ENCODE measurements around the gene COL18A1.

The COL18A1 gene

GRCh38 chr21:45457161-45457831 lies 52.3 kb downstream of the COL18A1 start:
- DNase-seq, result no peak

- no peak for DNase-seq
These were observed 52.8 kb downstream of the COL18A1 start for GRCh38 chr21:45457832-45458172.

- no peak for DNase-seq
These were observed 53.6 kb downstream of the COL18A1 start for GRCh38 chr21:45458281-45459170.

GRCh38 chr21:45459171-45460010 lies 54.4 kb downstream of the COL18A1 start:
- no peak for DNase-seq

GRCh38 chr21:45460011-45460565 lies 55.1 kb downstream of the COL18A1 start:
- no peak for DNase-seq

GRCh38 chr21:45460611-45461368 lies 55.8 kb downstream of the COL18A1 start:
- no peak for DNase-seq

- no peak for DNase-seq
These were observed 56.4 kb downstream of the COL18A1 start for GRCh38 chr21:45461369-45461750.

GRCh38 chr21:45461806-45462341 lies 56.9 kb downstream of the COL18A1 start:
- no peak for DNase-seq

- no peak for DNase-seq
These were observed 58.9 kb downstream of the COL18A1 start for GRCh38 chr21:45463871-45464270.

- no peak for DNase-seq
These were observed 59.3 kb downstream of the COL18A1 start for GRCh38 chr21:45464309-45464708.

- DNase-seq, result no peak
These were observed 60.1 kb downstream of the COL18A1 start for GRCh38 chr21:45465105-45465504.

GRCh38 chr21:45465611-45466329 lies 60.8 kb downstream of the COL18A1 start:
- no peak for DNase-seq

GRCh38 chr21:45466330-45467220 lies 61.6 kb downstream of the COL18A1 start:
- no peak for DNase-seq

- no peak for DNase-seq
These were observed 62.3 kb downstream of the COL18A1 start for GRCh38 chr21:45467221-45467779.

GRCh38 chr21:45468051-45468970 lies 63.3 kb downstream of the COL18A1 start:
- DNase-seq, result no peak

- no peak for DNase-seq
These were observed 64.0 kb downstream of the COL18A1 start for GRCh38 chr21:45468971-45469272.

GRCh38 chr21:45469273-45470086 lies 64.5 kb downstream of the COL18A1 start:
- no peak for DNase-seq

GRCh38 chr21:45470087-45470515 lies 65.1 kb downstream of the COL18A1 start:
- DNase-seq, result no peak
